Mucosa of stomach (tissue), 1 donor: Measurements from ENCODE around the gene ANAPC13.

Experiments
- H3K27me3 ChIP-seq: one replicate; pipeline ENCODE4 v1.7.0; 2013; ENCODE audit warnings: mild to moderate bottlenecking, low read length; ENCODE audit not compliant: control insufficient read depth, insufficient read depth
- H3K36me3 ChIP-seq: one replicate; pipeline ENCODE4 v1.7.0; 2013; ENCODE audit warnings: low read length; ENCODE audit not compliant: control insufficient read depth, insufficient read depth
- H3K4me1 ChIP-seq: one replicate; pipeline ENCODE4 v1.7.0; 2013; ENCODE audit warnings: mild to moderate bottlenecking, low read length; ENCODE audit not compliant: control insufficient read depth, insufficient read depth
- H3K4me3 ChIP-seq: one replicate; pipeline ENCODE4 v1.7.0; 2013; ENCODE audit warnings: low read length
- H3K9ac ChIP-seq: one replicate; pipeline ENCODE4 v1.7.0; 2013; ENCODE audit warnings: mild to moderate bottlenecking, low read length, moderate library complexity
- H3K9me3 ChIP-seq: one replicate; pipeline ENCODE4 v1.7.0; 2013; ENCODE audit warnings: mild to moderate bottlenecking, low read length, moderate library complexity; ENCODE audit not compliant: control insufficient read depth
- donor health status: Pancreatic carcinoma.

ANAPC13 gene

GRCh38 chr3:134477938-134478337, 7.8 kb downstream of the ANAPC13 start:
- Histone ChIP-seq H3K27me3 (no peaks in the 10 kb centered on the region), H3K9me3 (no peaks in the 10 kb centered on the region), H3K36me3 (no peaks in the 10 kb centered on the region), H3K4me3 (no peak overlapping the region), H3K4me1 (no peaks in the 10 kb centered on the region), H3K9ac (no peak overlapping the region)

- H3K9me3 ChIP-seq = no peaks in the 10 kb centered on the region
- H3K27me3 ChIP-seq = no peaks in the 10 kb centered on the region
- H3K4me3 ChIP-seq = no peak overlapping the region
- peaks cover 9% of the 10 kb centered on the region for H3K4me1 ChIP-seq
- H3K9ac ChIP-seq = no peak overlapping the region
- no peaks in the 10 kb centered on the region for H3K36me3 ChIP-seq
Observed at GRCh38 chr3:134477002-134477401, 8.8 kb downstream of the ANAPC13 start.

GRCh38 chr3:134476306-134476705, 9.5 kb downstream of the ANAPC13 start:
- Histone ChIP-seq H3K9ac (no peak overlapping the region), H3K36me3 (no peaks in the 10 kb centered on the region), H3K4me1 (peaks cover 14% of the 10 kb centered on the region), H3K4me3 (no peak overlapping the region), H3K9me3 (no peaks in the 10 kb centered on the region), H3K27me3 (no peaks in the 10 kb centered on the region)

GRCh38 chr3:134474956-134475355, 10.8 kb downstream of the ANAPC13 start:
- Histone ChIP-seq H3K9ac (no peak overlapping the region), H3K9me3 (no peaks in the 10 kb centered on the region), H3K4me3 (no peak overlapping the region), H3K4me1 (peaks cover 25% of the 10 kb centered on the region), H3K36me3 (no peaks in the 10 kb centered on the region), H3K27me3 (no peaks in the 10 kb centered on the region)

GRCh38 chr3:134473868-134474546, 11.8 kb downstream of the ANAPC13 start:
- peaks cover 26% of the 10 kb centered on the region for H3K4me1 ChIP-seq
- no peak overlapping the region for H3K9ac ChIP-seq
- H3K4me3 ChIP-seq = no peak overlapping the region
- H3K9me3 ChIP-seq = no peaks in the 10 kb centered on the region
- no peaks in the 10 kb centered on the region for H3K36me3 ChIP-seq
- H3K27me3 ChIP-seq = no peaks in the 10 kb centered on the region

GRCh38 chr3:134472831-134473230, 13.0 kb downstream of the ANAPC13 start:
- Histone ChIP-seq H3K9me3 (no peaks in the 10 kb centered on the region), H3K4me3 (no peak overlapping the region), H3K9ac (no peak overlapping the region), H3K27me3 (no peaks in the 10 kb centered on the region), H3K36me3 (no peaks in the 10 kb centered on the region), H3K4me1 (peaks cover 26% of the 10 kb centered on the region)

- Histone ChIP-seq H3K36me3 (no peaks in the 10 kb centered on the region), H3K27me3 (no peaks in the 10 kb centered on the region), H3K9ac (no peak overlapping the region), H3K9me3 (no peaks in the 10 kb centered on the region), H3K4me1 (peaks cover 26% of the 10 kb centered on the region), H3K4me3 (no peak overlapping the region)
Observed at GRCh38 chr3:134471521-134472193, 14.1 kb downstream of the ANAPC13 start.

- no peaks in the 10 kb centered on the region for H3K9me3 ChIP-seq
- H3K36me3 ChIP-seq = no peaks in the 10 kb centered on the region
- no peak overlapping the region for H3K4me3 ChIP-seq
- H3K4me1 ChIP-seq = peaks cover 26% of the 10 kb centered on the region
- H3K27me3 ChIP-seq = no peaks in the 10 kb centered on the region
- no peak overlapping the region for H3K9ac ChIP-seq
Observed at GRCh38 chr3:134468519-134468918, 17.3 kb downstream of the ANAPC13 start.

- H3K4me3 ChIP-seq = no peak overlapping the region
- no peaks in the 10 kb centered on the region for H3K36me3 ChIP-seq
- H3K27me3 ChIP-seq = no peaks in the 10 kb centered on the region
- no peak overlapping the region for H3K9ac ChIP-seq
- H3K9me3 ChIP-seq = no peaks in the 10 kb centered on the region
- peaks cover 16% of the 10 kb centered on the region for H3K4me1 ChIP-seq
Observed at GRCh38 chr3:134466331-134466730, 19.5 kb downstream of the ANAPC13 start.

- H3K27me3 ChIP-seq = no peaks in the 10 kb centered on the region
- H3K4me1 ChIP-seq = peaks cover 5% of the 10 kb centered on the region
- H3K36me3 ChIP-seq = no peaks in the 10 kb centered on the region
- H3K9ac ChIP-seq = no peak overlapping the region
- H3K4me3 ChIP-seq = no peak overlapping the region
- H3K9me3 ChIP-seq = no peaks in the 10 kb centered on the region
Observed at GRCh38 chr3:134464689-134465365, 21.0 kb downstream of the ANAPC13 start.

- Histone ChIP-seq H3K9me3 (no peaks in the 10 kb centered on the region), H3K36me3 (no peaks in the 10 kb centered on the region), H3K4me3 (no peak overlapping the region), H3K9ac (no peak overlapping the region), H3K27me3 (no peaks in the 10 kb centered on the region), H3K4me1 (peaks cover 5% of the 10 kb centered on the region)
Observed at GRCh38 chr3:134464064-134464688, 21.6 kb downstream of the ANAPC13 start.

GRCh38 chr3:134463676-134464063, 22.1 kb downstream of the ANAPC13 start:
- H3K36me3 ChIP-seq = no peaks in the 10 kb centered on the region
- no peaks in the 10 kb centered on the region for H3K9me3 ChIP-seq
- H3K9ac ChIP-seq = no peak overlapping the region
- no peaks in the 10 kb centered on the region for H3K27me3 ChIP-seq
- peaks cover 5% of the 10 kb centered on the region for H3K4me1 ChIP-seq
- H3K4me3 ChIP-seq = no peak overlapping the region
